Measurements from ENCODE around the gene PTGDS.

The PTGDS gene

GRCh38 chr9:136977223-136977622 lies at the start of gene PTGDS:
Gene PTGDS, plus strand, starts transcription at chr9:136977504. Its CDS starts 75 bp downstream, at chr9:136977579.
- H3K4me1 ChIP-seq (ENCODE audit: control insufficient read depth, insufficient read depth, low read length) = no peaks in the 10 kb centered on the region
- H3K9ac ChIP-seq (ENCODE audit: low read length) = no peak within 1 kb of the TSS
- H3K27me3 ChIP-seq (ENCODE audit: control insufficient read depth, insufficient read depth, low read length) = peaks cover 2% of the 10 kb centered on the region
- H3K36me3 ChIP-seq (ENCODE audit: control insufficient read depth, insufficient read depth, low read length) = no peaks in the 10 kb centered on the region
- H3K27ac ChIP-seq (ENCODE audit: low read depth, low read length) = no peak within 1 kb of the TSS
- H3K4me3 ChIP-seq (ENCODE audit: low read length) = peak within 1 kb of the TSS; percentile 51

GRCh38 chr9:136928591-136928990 lies 48.7 kb upstream of the PTGDS start:
- Histone ChIP-seq H3K4me3 (ENCODE audit: low read length) (no peak overlapping the region), H3K27ac (ENCODE audit: low read depth, low read length) (no peak overlapping the region), H3K4me1 (ENCODE audit: control insufficient read depth, insufficient read depth, low read length) (no peaks in the 10 kb centered on the region), H3K9ac (ENCODE audit: low read length) (no peak overlapping the region), H3K27me3 (ENCODE audit: control insufficient read depth, insufficient read depth, low read length) (no peaks in the 10 kb centered on the region), H3K36me3 (ENCODE audit: control insufficient read depth, insufficient read depth, low read length) (peaks cover 12% of the 10 kb centered on the region)

GRCh38 chr9:136930014-136930413 lies 47.3 kb upstream of the PTGDS start:
- no peaks in the 10 kb centered on the region for H3K4me1 ChIP-seq (ENCODE audit: control insufficient read depth, insufficient read depth, low read length)
- H3K27me3 ChIP-seq (ENCODE audit: control insufficient read depth, insufficient read depth, low read length) = no peaks in the 10 kb centered on the region
- H3K36me3 ChIP-seq (ENCODE audit: control insufficient read depth, insufficient read depth, low read length) = peaks cover 12% of the 10 kb centered on the region
- H3K27ac ChIP-seq (ENCODE audit: low read depth, low read length) = no peak overlapping the region
- no peak overlapping the region for H3K4me3 ChIP-seq (ENCODE audit: low read length)
- no peak overlapping the region for H3K9ac ChIP-seq (ENCODE audit: low read length)

GRCh38 chr9:136931611-136932130 lies 45.6 kb upstream of the PTGDS start:
- no peak overlapping the region for H3K4me3 ChIP-seq (ENCODE audit: low read length)
- H3K36me3 ChIP-seq (ENCODE audit: control insufficient read depth, insufficient read depth, low read length) = peaks cover 7% of the 10 kb centered on the region
- no peaks in the 10 kb centered on the region for H3K27me3 ChIP-seq (ENCODE audit: control insufficient read depth, insufficient read depth, low read length)
- no peaks in the 10 kb centered on the region for H3K4me1 ChIP-seq (ENCODE audit: control insufficient read depth, insufficient read depth, low read length)
- H3K9ac ChIP-seq (ENCODE audit: low read length) = no peak overlapping the region
- H3K27ac ChIP-seq (ENCODE audit: low read depth, low read length) = no peak overlapping the region

- H3K27me3 ChIP-seq (ENCODE audit: control insufficient read depth, insufficient read depth, low read length) = no peaks in the 10 kb centered on the region
- H3K4me1 ChIP-seq (ENCODE audit: control insufficient read depth, insufficient read depth, low read length) = no peaks in the 10 kb centered on the region
- H3K27ac ChIP-seq (ENCODE audit: low read depth, low read length) = no peak overlapping the region
- H3K9ac ChIP-seq (ENCODE audit: low read length) = no peak overlapping the region
- no peak overlapping the region for H3K4me3 ChIP-seq (ENCODE audit: low read length)
- H3K36me3 ChIP-seq (ENCODE audit: control insufficient read depth, insufficient read depth, low read length) = peaks cover 3% of the 10 kb centered on the region
Observed at GRCh38 chr9:136934277-136934676, 43.0 kb upstream of the PTGDS start.

GRCh38 chr9:136935651-136936050 lies 41.7 kb upstream of the PTGDS start:
- H3K36me3 ChIP-seq (ENCODE audit: control insufficient read depth, insufficient read depth, low read length) = peaks cover 7% of the 10 kb centered on the region
- H3K27ac ChIP-seq (ENCODE audit: low read depth, low read length) = no peak overlapping the region
- no peaks in the 10 kb centered on the region for H3K4me1 ChIP-seq (ENCODE audit: control insufficient read depth, insufficient read depth, low read length)
- no peak overlapping the region for H3K9ac ChIP-seq (ENCODE audit: low read length)
- no peak overlapping the region for H3K4me3 ChIP-seq (ENCODE audit: low read length)
- no peaks in the 10 kb centered on the region for H3K27me3 ChIP-seq (ENCODE audit: control insufficient read depth, insufficient read depth, low read length)

GRCh38 chr9:136936645-136937170 lies 40.6 kb upstream of the PTGDS start:
- Histone ChIP-seq H3K4me1 (ENCODE audit: control insufficient read depth, insufficient read depth, low read length) (no peaks in the 10 kb centered on the region), H3K27me3 (ENCODE audit: control insufficient read depth, insufficient read depth, low read length) (no peaks in the 10 kb centered on the region), H3K36me3 (ENCODE audit: control insufficient read depth, insufficient read depth, low read length) (peaks cover 17% of the 10 kb centered on the region), H3K27ac (ENCODE audit: low read depth, low read length) (no peak overlapping the region), H3K4me3 (ENCODE audit: low read length) (no peak overlapping the region), H3K9ac (ENCODE audit: low read length) (no peak overlapping the region)

- no peak overlapping the region for H3K9ac ChIP-seq (ENCODE audit: low read length)
- H3K4me1 ChIP-seq (ENCODE audit: control insufficient read depth, insufficient read depth, low read length) = no peaks in the 10 kb centered on the region
- no peak overlapping the region for H3K27ac ChIP-seq (ENCODE audit: low read depth, low read length)
- no peak overlapping the region for H3K4me3 ChIP-seq (ENCODE audit: low read length)
- H3K36me3 ChIP-seq (ENCODE audit: control insufficient read depth, insufficient read depth, low read length) = peaks cover 23% of the 10 kb centered on the region
- no peaks in the 10 kb centered on the region for H3K27me3 ChIP-seq (ENCODE audit: control insufficient read depth, insufficient read depth, low read length)
Observed at GRCh38 chr9:136937186-136938001, 39.9 kb upstream of the PTGDS start.

- Histone ChIP-seq H3K36me3 (ENCODE audit: control insufficient read depth, insufficient read depth, low read length) (peaks cover 23% of the 10 kb centered on the region), H3K27ac (ENCODE audit: low read depth, low read length) (no peak overlapping the region), H3K9ac (ENCODE audit: low read length) (no peak overlapping the region), H3K4me1 (ENCODE audit: control insufficient read depth, insufficient read depth, low read length) (peaks cover 3% of the 10 kb centered on the region), H3K4me3 (ENCODE audit: low read length) (no peak overlapping the region), H3K27me3 (ENCODE audit: control insufficient read depth, insufficient read depth, low read length) (no peaks in the 10 kb centered on the region)
Observed at GRCh38 chr9:136939431-136939995, 37.8 kb upstream of the PTGDS start.

GRCh38 chr9:136939996-136940525 lies 37.2 kb upstream of the PTGDS start:
- H3K36me3 ChIP-seq (ENCODE audit: control insufficient read depth, insufficient read depth, low read length) = peaks cover 23% of the 10 kb centered on the region
- no peaks in the 10 kb centered on the region for H3K27me3 ChIP-seq (ENCODE audit: control insufficient read depth, insufficient read depth, low read length)
- no peak overlapping the region for H3K4me3 ChIP-seq (ENCODE audit: low read length)
- peaks cover 3% of the 10 kb centered on the region for H3K4me1 ChIP-seq (ENCODE audit: control insufficient read depth, insufficient read depth, low read length)
- no peak overlapping the region for H3K9ac ChIP-seq (ENCODE audit: low read length)
- no peak overlapping the region for H3K27ac ChIP-seq (ENCODE audit: low read depth, low read length)

- Histone ChIP-seq H3K4me3 (ENCODE audit: low read length) (no peak overlapping the region), H3K36me3 (ENCODE audit: control insufficient read depth, insufficient read depth, low read length) (peaks cover 23% of the 10 kb centered on the region), H3K27ac (ENCODE audit: low read depth, low read length) (no peak overlapping the region), H3K4me1 (ENCODE audit: control insufficient read depth, insufficient read depth, low read length) (peaks cover 3% of the 10 kb centered on the region), H3K9ac (ENCODE audit: low read length) (no peak overlapping the region), H3K27me3 (ENCODE audit: control insufficient read depth, insufficient read depth, low read length) (no peaks in the 10 kb centered on the region)
Observed at GRCh38 chr9:136940526-136941230, 36.6 kb upstream of the PTGDS start.

All from rectal smooth muscle tissue (tissue), 1 donor.